HUES64 (cell line): ENCODE measurements around the gene MUC22.

Experiments
- H3K27ac ChIP-seq: 2 replicates; pipeline ENCODE4 v1.7.0; 2013; ENCODE audit warnings: low read depth, low read length, inconsistent platforms
- H3K27me3 ChIP-seq: 2 replicates; pipeline ENCODE4 v1.6.1; 2013; ENCODE audit warnings: mild to moderate bottlenecking, low read length; ENCODE audit not compliant: insufficient read depth
- H3K36me3 ChIP-seq: 2 replicates; pipeline ENCODE4 v1.6.1; 2013; ENCODE audit warnings: mild to moderate bottlenecking, low read length; ENCODE audit not compliant: insufficient read depth
- H3K4me1 ChIP-seq: 2 replicates; pipeline ENCODE4 v1.6.1; 2013; ENCODE audit warnings: mild to moderate bottlenecking, low read length, moderate library complexity; ENCODE audit not compliant: insufficient read depth
- H3K4me3 ChIP-seq: 2 replicates; pipeline ENCODE4 v1.5.1; 2013; ENCODE audit warnings: mild to moderate bottlenecking, low read length, moderate library complexity
- H3K9ac ChIP-seq: 2 replicates; pipeline ENCODE4 v1.6.1; 2013; ENCODE audit warnings: mild to moderate bottlenecking, low read depth, low read length
- H3K9me3 ChIP-seq: 2 replicates; pipeline ENCODE4 v1.6.1; 2013; ENCODE audit warnings: low read depth, low read length; ENCODE audit not compliant: insufficient read depth
- WGBS: fragments of 150-250, 120-280 bp; methylation state at CpG from one replicate; pipeline ENCODE4 v1.1.7; 2013; ENCODE audit warnings: missing lambda C conversion rate; 5-methylcytosine and 5-hydroxymethylcytosine counted together

The MUC22 gene

GRCh38 chr6:30979141-30979540, 31.1 kb upstream of the MUC22 start:
- 100% methylated on average over 1 of the region's 1 CpG for WGBS
- Histone ChIP-seq H3K27me3 (no peaks in the 10 kb centered on the region), H3K9ac (no peak overlapping the region), H3K9me3 (no peaks in the 10 kb centered on the region), H3K27ac (no peak overlapping the region), H3K36me3 (no peaks in the 10 kb centered on the region), H3K4me3 (no peak overlapping the region), H3K4me1 (peaks cover 7% of the 10 kb centered on the region)

- H3K9ac ChIP-seq: no peak overlapping the region
- H3K36me3 ChIP-seq: no peaks in the 10 kb centered on the region
- peaks cover 7% of the 10 kb centered on the region for H3K4me1 ChIP-seq
- 96% methylated on average over 4 of the region's 4 CpGs for WGBS
- H3K4me3 ChIP-seq: no peak overlapping the region
- no peaks in the 10 kb centered on the region for H3K27me3 ChIP-seq
- H3K27ac ChIP-seq: no peak overlapping the region
- H3K9me3 ChIP-seq: no peaks in the 10 kb centered on the region
Measured at GRCh38 chr6:30979690-30980089, 30.6 kb upstream of the MUC22 start.

- Histone ChIP-seq H3K27ac (0 out of 2 replicates have a peak overlapping the region, but pooled peaks have one; percentile 19), H3K4me1 (peaks cover 7% of the 10 kb centered on the region), H3K27me3 (no peaks in the 10 kb centered on the region), H3K36me3 (no peaks in the 10 kb centered on the region), H3K4me3 (peak overlapping the region; percentile 40), H3K9me3 (no peaks in the 10 kb centered on the region), H3K9ac (no peak overlapping the region)
- 48% methylated on average over 13 of the region's 13 CpGs for WGBS
Measured at GRCh38 chr6:30981942-30982772, 28.1 kb upstream of the MUC22 start.

- no peak within 1 kb of the TSS for H3K27ac ChIP-seq
- H3K4me1 ChIP-seq: peaks cover 7% of the 10 kb centered on the region
- H3K27me3 ChIP-seq: no peaks in the 10 kb centered on the region
- WGBS: 86% methylated on average over 6 of the region's 6 CpGs
- H3K36me3 ChIP-seq: no peaks in the 10 kb centered on the region
- H3K9ac ChIP-seq: no peak within 1 kb of the TSS
- H3K9me3 ChIP-seq: no peaks in the 10 kb centered on the region
- no peak within 1 kb of the TSS for H3K4me3 ChIP-seq
Measured at GRCh38 chr6:30983439-30983838, 26.8 kb upstream of the MUC22 start, which contains the start of gene MUC21. Gene MUC21 (plus strand): TSS chr6:30983718. CDS start chr6:30983959, 241 bp downstream.

- Histone ChIP-seq H3K36me3 (no peaks in the 10 kb centered on the region), H3K9me3 (no peaks in the 10 kb centered on the region), H3K27ac (no peak overlapping the region), H3K4me1 (peaks cover 8% of the 10 kb centered on the region), H3K4me3 (no peak overlapping the region), H3K27me3 (no peaks in the 10 kb centered on the region), H3K9ac (no peak overlapping the region)
- WGBS: 97% methylated on average over 5 of the region's 5 CpGs
Measured at GRCh38 chr6:30985490-30985889, 24.8 kb upstream of the MUC22 start.

- 95% methylated on average over 6 of the region's 6 CpGs for WGBS
- H3K27me3 ChIP-seq: no peaks in the 10 kb centered on the region
- peaks cover 7% of the 10 kb centered on the region; the same call in 1 of the 2 replicates for H3K4me1 ChIP-seq
- H3K9me3 ChIP-seq: no peaks in the 10 kb centered on the region
- H3K36me3 ChIP-seq: no peaks in the 10 kb centered on the region
- H3K4me3 ChIP-seq: no peak overlapping the region
- H3K27ac ChIP-seq: no peak overlapping the region
- H3K9ac ChIP-seq: no peak overlapping the region
Measured at GRCh38 chr6:30987304-30987703, 23.0 kb upstream of the MUC22 start.

GRCh38 chr6:30988209-30988825, 22.0 kb upstream of the MUC22 start:
- Histone ChIP-seq H3K27ac (no peak overlapping the region), H3K9ac (no peak overlapping the region), H3K4me1 (0 out of 2 replicates have a peak, but pooled peaks cover 4% of the 10 kb centered on the region), H3K36me3 (no peaks in the 10 kb centered on the region), H3K9me3 (no peaks in the 10 kb centered on the region), H3K27me3 (no peaks in the 10 kb centered on the region), H3K4me3 (no peak overlapping the region)
- 93% methylated on average over 9 of the region's 9 CpGs for WGBS

- H3K36me3 ChIP-seq: no peaks in the 10 kb centered on the region
- 82% methylated on average over 8 of the region's 8 CpGs for whole genome bisulfite sequencing
- no peaks in the 10 kb centered on the region for H3K27me3 ChIP-seq
- H3K9ac ChIP-seq: no peak overlapping the region
- 0 out of 2 replicates have a peak, but pooled peaks cover 4% of the 10 kb centered on the region for H3K4me1 ChIP-seq
- H3K9me3 ChIP-seq: no peaks in the 10 kb centered on the region
- no peak overlapping the region for H3K4me3 ChIP-seq
- H3K27ac ChIP-seq: no peak overlapping the region
Measured at GRCh38 chr6:30990422-30991086, 19.7 kb upstream of the MUC22 start.

GRCh38 chr6:30991891-30992290, 18.4 kb upstream of the MUC22 start:
- Histone ChIP-seq H3K9me3 (no peaks in the 10 kb centered on the region), H3K4me3 (no peak overlapping the region), H3K36me3 (no peaks in the 10 kb centered on the region), H3K4me1 (0 out of 2 replicates have a peak, but pooled peaks cover 4% of the 10 kb centered on the region), H3K9ac (no peak overlapping the region), H3K27ac (no peak overlapping the region), H3K27me3 (no peaks in the 10 kb centered on the region)
- WGBS: 72% methylated on average over 2 of the region's 2 CpGs

- no peaks in the 10 kb centered on the region for H3K9me3 ChIP-seq
- WGBS: 94% methylated on average over 2 of the region's 2 CpGs
Measured at GRCh38 chr6:30997301-30997700, 13.0 kb upstream of the MUC22 start.

GRCh38 chr6:30998785-30999184, 11.5 kb upstream of the MUC22 start:
- Histone ChIP-seq H3K27me3 (no peaks in the 10 kb centered on the region), H3K27ac (no peak overlapping the region), H3K4me3 (no peak overlapping the region), H3K9ac (no peak overlapping the region), H3K4me1 (no peaks in the 10 kb centered on the region), H3K36me3 (no peaks in the 10 kb centered on the region), H3K9me3 (no peaks in the 10 kb centered on the region)
- WGBS: 94% methylated on average over 5 of the region's 5 CpGs

More at GRCh38 chr6:30997301-30997700, 13.0 kb upstream of the MUC22 start:
- Histone ChIP-seq H3K9ac (no peak overlapping the region), H3K27ac (no peak overlapping the region), H3K4me1 (no peaks in the 10 kb centered on the region), H3K36me3 (no peaks in the 10 kb centered on the region), H3K4me3 (no peak overlapping the region), H3K27me3 (no peaks in the 10 kb centered on the region)
